HG03571 (cell line): Measurements from ENCODE around the gene NR1H2.
"Not testable (repeated sequence)": the region's sequence is repeated elsewhere in the genome, so short reads cannot be mapped to it uniquely, and the experiment has no call there.

Experiments
- ATAC-seq: cut with Tn5 transposase; IDR thresholded peaks from one replicate; pipeline ENCODE4 v1.9.1; 2021; ENCODE audit not compliant: unreplicated experiment

NR1H2 gene

DNA sequence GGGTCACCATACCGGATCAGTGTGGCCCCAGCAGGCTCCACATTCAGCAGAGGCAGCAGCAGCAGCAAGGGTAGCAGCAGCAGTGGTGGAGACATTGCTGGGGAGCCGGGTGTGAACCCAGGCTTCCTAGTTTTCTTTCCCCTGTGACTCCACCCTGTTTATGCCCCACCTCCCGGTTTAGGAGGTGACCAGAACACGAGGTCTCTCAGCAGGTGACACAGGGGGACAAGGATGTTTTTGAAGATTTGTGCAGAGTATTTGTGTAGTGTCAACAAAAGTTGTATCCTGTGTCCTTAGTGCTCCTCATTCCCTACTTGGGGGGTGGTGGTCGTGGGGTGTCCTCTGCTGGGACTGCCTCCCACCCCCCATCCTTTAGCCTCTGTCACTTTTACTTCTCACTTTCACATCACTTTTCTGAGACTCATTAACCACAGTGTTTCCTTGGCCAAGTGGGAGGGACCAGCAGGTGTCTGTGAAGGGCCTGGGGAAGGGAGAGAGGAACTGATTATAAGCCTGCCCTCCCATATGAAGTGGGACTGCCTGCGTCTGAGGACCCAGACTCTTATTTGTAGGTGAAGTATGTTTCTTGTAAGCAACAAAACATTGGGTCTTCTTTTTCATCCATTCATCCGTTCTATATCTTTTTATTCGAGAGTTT is 31.5 kb upstream of the NR1H2 start:
- ATAC-seq, result peak; percentile 44

DNA sequence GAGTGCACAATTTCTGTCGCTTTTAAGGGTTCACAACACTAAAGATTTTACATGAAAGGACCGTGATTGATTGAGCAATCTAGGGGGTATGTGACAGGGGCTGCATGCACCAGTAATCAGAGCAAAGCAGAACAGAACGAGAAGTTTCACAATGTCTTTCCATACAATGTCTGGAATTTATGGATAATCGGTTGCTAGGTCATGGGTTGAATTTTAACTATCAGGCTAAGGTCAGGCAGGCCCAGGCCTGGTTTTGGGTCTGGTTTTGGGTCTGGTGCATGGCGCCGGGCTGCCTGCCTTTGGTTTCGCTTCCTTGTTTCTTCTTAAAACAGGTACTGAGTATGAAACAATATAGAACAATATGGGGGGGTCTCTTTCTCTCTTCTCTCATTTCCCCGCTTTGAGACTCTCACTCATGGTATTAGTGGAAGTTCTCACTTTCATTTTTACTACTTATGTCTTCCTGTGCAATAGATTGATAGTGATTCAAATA is 29.1 kb upstream of the NR1H2 start:
- not testable (repeated sequence) for ATAC-seq

DNA sequence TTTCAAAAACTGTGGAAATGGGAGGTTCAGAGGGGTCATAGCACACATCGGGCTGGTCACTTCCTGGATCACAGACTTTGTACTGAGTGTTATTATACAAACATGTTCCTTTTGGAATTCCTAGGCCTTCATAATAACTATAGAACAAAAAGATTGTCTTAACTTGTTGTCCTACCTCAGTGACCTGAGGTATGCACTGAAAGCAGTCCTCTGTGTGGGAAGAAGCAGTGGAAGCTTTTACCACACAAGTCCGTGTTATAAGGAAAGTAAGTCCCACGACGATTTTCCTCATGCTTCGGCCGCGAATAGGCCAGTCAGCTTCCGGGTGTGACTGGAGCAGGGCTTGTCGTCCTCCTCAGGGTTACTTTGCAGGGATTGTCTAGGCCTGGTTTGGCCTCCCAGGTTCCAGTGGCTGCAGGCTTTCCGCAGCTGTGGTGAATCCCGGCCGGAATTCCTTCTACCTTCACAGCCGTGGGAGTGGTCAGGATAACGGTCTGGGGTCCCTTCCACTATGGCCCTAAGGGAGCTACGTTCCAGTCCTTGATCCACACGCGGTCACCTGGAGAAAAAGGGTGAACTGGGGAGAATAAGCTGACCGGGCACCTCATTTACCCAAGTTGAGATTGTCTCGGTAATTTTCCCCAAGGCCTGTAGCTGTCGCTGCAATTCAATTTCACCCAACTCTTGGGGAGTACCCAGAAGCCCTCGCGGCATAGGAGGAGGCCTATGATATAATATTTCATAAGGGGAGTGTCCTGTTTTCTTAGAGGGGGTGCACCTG is 26.8 kb upstream of the NR1H2 start:
- no peak for ATAC-seq

DNA sequence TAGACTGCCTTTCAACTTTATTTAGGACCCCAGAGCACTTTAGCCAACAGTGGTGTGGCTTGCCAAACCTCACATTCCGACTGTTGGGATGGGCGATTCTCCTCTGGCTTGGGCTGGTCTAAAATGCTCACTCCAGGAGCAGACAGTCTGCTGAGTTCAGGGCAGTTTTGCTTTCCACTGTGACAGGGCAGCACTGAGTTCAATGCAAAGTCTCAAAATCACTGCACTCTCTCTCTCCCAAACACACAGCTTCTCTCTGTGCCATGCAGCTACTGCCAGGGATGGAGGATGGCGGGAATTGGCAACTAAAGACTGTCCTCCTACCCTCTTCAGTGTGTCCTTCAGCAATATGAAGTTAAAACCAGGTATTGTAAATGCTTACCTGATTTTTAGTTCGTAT is 24.0 kb upstream of the NR1H2 start:
- ATAC-seq, result no peak

DNA sequence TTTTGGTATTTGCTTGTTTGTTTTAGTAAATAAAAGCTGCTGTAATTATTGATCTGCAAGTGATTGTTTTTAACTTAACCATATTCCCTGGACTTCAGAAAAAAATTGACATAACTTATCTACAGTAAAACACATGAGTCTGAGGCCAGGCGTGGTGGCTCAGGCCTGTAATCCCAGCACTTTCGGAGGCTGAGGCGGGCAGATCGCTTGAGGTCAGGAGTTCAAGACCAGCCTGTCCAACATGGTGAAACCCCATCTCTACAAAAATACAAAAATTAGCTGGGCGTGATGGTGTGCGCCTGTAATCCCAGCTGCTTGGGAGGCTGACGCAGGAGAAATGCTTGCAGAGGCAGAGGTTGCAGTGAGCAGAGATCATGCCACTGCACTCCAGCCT is 22.8 kb upstream of the NR1H2 start:
- not testable (repeated sequence) for ATAC-seq

DNA sequence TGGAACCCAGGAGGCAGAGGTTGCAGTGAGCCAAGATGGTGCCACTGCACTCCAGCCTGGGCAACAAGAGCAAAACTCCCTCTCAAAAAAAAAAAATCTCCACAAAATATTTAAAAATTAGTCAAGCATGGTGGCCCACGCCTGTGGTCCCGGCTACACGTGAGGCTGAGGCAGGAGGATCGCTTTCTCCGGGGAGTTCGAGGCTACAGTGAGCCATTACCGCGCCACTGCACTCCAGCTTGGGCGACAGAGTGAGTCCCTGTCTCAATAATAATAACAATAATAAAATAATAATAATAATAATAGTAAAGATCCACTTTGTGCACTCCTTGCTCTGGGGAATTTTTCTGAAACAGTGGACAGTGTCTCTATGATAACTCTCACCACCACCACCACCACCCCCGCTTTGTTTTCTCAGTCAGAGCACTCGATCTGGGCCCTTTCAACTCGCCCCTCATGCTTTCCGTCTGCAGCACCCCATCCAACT is 19.5 kb upstream of the NR1H2 start:
- no peak for ATAC-seq

DNA sequence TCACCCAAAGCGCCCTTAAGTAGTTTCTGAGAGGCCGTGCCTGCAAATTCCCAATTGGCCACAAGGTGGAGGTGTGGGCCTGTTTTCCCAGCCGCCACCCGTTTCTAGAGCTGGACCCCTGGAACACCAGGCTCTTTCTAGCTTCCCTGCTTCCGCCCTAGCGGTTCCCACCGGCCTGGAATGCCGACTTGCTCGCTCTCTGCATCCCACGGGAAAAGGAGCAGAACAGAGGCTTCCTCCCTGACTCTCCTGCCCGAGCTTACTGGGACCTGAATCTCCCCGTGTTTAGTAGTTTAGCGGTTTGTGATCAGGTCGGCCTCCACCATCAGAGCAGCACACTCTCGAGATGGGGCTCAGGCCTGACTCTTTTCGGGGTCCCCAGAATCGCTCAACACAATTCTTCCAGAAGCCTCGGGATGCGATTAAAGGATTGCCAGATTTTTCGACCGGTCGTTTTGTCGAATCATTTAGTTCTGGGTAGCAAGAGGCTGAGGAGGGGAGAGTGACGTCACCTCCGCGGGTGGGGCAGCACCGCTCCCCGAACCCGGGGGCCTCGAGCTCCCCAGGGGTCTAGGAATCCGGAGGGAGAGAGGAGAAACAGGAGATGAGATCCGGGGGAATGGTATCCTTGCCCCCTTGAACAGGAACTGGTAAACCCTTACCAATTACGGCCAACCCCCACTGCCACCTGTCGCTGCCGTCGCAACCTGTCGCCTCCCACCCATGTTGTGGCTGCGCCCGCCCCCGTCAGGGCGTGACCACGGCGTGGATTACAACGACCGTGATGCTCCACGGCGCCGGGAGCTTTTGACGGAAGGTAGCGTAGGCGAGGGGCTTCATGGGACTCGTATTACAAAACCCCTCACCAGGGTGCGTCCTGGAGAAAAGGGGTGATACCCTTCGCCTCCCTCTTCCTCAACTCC is 18.8 kb upstream of the NR1H2 start:
- no peak for ATAC-seq

DNA sequence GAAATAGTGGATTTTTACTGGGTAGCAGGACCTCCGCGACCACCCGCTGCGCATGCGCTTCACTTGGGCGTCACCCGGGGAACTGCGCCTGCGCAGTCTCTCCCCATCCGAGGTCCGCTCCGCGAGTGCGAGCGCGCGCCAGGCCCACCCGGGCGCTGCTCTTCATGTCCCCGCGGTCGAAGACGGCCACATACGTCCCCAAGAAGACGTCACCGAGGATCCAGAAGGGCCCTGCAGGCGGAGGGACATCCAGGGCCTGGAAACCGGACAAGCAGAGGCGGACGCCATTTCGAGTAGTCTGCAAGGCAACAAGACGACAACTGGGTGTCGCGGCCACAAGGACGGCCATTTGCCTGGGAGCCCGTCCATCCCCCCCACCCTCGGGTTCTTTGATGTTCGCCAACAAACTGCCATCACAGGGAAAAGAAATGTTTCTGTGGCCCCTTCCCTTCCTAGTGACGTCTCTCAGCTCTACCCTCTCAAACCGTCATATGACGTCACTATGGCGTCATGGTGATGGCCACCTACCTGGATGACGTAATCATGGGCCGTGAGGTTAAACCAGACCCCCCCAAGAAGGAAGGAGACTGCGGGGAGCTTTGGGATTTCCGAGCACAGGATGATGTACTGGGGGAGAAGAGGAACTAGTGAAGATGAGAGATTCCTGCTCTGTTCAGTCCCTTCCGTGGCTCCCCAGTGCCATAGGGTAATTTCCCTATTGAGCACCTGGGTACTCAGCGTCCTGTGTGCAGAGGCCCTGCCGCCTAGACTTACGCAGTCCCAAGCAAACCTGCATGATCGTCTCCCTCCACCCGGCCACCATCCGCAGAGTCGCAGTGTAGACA is 17.6 kb upstream of the NR1H2 start:
- ATAC-seq, result no peak

DNA sequence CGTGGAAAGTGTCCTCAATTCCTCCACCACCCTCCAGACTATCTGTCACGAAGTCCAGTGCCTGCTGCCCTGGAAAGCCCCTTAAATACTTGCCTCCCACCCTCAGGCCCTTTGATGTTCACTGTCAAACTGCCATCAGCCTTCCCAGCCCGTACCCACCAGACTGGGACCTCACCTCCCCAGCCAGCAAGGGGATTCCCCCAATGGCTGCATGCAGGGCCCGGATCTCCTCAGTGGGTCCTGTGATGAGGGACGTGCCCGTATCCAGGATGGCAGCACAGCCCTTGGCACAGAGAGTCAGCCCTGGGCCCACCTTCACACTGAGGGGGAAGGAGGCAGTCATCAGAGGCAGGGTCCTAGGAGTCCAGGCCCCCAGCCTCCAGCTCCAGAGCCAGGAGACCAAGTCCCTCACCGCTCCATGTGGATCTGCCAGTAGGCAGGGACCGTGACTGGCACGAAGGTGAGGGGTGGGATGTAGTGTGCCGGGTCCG is 16.9 kb upstream of the NR1H2 start:
- ATAC-seq, result no peak

DNA sequence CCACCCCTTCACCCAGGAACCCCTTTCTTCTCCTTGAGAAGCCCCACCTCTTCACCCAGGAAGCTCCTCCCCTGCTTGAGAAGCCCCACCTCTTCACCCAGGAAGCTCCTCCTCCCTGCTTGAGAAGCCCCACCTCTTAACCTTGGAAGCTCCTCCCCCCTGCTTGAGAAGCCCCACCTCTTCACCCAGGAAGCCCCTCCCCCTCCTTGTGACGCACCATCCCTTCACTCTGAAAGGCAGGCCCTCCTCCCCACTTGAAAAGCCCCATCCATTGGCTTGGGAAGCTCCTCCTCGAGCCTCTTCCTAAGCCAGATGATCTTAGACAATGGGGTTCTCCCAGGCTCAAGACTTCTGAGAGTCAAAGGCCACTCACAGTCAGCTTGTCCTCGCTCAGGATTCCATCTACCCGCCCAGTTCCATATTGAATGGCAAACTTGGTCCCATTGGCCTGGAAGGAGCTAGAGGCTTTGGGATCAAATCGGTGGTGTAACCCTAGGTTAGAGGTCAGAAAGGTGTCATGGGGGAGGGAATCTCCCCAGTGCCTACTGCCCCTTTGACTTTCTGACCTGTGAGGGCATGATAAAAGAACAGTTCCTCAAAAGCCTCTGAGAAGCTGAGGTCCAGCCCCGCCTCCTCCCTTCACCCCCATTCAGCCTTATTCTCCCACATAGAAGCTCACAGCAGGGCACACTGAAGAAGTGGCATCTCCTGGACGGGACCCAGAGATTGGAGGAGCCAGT is 14.8 kb upstream of the NR1H2 start:
- ATAC-seq, result no peak

DNA sequence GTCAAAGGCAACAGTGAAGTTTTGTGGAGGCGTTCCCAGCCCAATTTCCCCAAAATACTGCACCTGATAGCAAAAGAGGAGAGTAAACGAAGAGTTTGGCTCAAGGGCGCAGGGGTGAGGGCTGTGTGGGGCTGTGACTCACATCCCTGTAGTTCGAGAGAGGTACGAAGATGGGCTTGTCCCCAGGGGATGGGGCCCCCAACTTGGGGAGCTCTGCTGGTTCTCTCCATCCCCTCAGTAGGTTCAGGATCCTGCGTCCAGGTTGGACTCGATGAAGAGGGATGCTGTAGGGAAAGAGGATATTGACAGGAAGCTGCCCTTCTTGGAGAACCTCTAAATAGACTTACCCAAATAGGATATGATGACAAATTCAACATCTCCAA is 14.2 kb upstream of the NR1H2 start:
- no peak for ATAC-seq

DNA sequence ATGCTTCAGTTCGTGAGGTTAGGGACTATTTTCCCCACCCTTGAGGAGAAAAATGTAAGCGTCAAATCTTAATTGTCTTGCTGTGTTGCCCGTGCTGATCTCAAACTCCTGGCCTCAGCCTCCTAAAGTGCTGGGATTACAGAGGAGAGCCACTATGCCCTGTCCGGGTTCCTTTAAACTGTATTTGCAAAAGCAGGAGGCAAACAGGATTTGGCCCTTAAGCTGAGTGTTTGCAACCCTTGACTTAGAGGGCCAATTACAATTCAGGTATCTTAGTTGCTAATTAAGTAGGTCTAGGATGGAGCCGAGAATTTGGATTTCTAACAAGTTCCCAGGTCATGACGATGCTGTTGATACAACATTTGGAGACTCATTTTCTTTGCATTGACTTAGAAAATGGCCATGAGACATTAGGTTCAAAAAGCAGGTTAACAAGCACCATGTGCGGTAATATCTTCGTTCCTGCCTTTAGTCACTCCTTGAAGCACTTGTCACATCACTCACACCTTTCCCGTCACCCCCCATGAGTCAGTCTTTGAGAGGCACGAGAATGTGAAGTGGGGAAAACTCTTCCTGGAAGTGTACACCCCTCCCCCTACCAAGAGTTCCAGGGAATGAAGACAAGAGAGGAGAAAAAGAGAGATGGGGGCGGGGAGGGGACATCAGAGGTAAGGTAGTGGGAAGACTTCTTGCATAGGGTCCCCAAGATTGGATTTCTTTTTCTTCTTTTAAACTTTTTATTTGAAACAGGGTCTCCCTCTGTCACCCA is 13.4 kb upstream of the NR1H2 start:
- no peak for ATAC-seq

DNA sequence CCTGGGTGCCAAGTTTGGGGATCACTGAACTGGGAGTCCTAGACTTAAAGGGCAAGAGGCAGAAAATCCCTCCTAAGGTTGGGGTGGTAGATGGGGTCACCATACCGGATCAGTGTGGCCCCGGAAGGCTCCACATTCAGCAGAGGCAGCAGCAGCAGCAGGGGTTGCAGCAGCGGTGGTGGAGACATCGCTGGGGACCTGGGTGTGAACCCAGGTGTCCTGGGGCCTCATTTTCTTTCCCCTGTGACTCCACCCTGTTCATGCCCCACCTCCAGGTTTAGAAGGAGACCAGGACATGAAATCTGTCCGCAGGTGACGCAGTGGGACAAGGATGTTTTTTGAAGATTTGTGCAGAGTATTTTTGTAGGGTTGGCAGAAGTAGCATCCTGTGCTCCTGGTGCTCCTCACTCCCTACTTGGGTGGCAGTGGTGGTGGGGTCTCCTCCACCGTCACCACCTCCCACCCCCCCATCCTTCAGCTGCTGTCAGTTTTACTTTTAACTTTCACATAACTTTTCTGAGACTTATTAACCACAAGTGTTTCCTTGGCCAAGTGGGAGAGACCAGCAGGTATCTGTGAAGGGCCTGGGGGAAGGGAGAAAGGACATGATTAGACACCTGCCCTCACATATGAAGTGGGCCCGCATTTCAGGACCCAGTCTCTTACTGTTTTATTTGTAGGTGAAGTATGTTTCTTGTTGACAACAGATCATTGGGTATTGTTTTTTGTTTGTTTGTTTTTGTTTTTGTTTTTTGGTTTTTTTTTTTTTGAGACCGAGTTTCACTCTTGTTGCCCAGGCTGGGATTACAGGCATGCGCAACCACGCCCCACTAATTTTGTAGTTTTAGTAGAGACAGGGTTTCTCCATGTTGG is 10.6 kb upstream of the NR1H2 start, which contains the start of gene NAPSA:
TSS of gene NAPSA (minus strand) at position 206 of the 873 bp plus-strand sequence. CDS start at position 188, 18 bp downstream.
- no peak for ATAC-seq

DNA sequence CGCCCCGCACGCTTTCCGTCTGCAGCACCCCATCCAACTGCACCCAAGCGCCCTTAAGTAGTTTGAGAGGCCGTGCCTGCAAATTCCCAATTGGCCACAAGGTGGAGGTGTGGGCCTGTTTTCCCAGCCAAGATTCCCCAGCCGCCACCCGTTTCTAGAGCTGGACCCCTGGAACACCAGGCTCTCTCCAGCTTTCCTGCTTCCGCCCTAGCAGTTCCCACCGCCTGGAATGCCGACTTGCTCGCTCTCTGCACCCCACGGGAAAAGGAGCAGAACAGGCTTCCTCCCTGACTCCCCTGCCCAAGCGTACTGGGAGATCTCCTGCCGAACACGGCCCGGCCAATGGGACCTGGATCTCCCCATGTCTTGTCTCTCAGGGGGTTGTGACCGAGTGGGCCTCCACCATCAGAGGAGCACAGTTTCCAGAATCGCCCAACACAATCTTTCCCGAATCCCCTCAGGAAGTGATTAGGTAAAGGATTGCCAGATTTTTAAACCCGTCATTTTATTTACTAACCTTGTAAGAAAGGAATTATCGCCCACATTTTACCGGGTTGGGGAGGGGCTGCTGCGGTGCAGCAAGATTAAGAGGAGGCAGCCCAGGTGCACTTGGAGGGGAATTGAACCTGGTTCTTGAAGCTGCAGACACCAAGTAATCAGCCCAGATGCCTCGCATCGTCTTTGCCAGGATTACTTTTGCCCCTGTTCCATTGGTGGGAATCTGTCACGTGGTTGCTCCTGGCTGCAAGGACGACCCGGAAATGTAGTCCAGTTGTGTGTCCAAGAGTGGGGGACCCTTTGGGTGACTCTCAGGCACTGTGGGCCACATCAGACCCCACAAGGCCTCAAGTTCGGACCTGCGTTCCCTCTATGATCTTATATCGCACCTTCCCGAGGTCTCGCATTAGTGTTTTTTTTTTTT is 7.3 kb upstream of the NR1H2 start:
- ATAC-seq, result no peak

DNA sequence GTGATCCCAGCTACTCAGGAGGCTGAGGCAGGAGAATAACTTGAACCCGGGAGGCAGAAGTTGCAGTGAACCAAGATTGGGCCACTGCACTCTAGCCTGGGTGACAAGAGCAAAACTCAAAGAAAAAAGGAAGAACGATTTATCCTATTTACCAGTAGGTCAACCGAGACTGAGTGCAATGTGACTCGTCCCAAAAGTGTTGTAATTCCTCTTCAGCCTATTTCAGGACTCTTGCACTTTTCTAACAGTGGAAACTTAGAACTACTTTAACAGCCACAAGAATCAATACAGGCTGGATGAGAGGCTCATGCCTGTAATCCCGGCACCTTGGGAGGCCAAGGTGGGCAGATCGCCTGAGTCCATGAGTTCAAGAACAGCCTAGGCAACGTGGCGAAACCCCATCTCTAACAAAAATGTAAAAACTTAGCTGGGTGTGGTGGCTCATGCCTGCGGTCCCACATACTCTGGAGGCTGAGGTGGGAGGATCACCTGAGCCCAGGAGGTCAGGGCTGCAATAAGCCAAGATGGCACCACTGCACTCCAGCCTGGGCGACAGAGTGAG is 4.3 kb upstream of the NR1H2 start:
- no peak for ATAC-seq

DNA sequence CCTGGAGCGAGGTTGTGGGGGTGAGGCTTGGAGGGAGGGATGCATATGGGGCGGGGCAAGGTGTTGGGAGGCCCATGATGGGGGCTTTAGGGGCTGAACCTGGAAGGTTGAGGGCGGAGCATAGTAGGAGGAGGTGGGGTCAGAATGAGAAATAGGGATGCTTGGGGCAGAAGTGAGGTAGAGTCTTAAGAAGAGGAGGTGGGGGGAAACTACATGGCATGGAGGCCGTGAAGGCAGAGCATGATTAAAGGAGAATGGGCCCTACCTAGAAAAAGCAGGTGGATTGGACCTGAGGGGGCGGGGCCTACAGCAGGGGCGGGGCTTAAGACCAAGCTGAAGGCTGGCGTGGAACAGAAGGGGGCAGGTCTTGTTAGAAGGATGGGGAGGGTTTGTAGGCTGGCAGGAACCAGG is 799 bp downstream of the NR1H2 start:
- ATAC-seq, result peak; percentile 10
